ENCODE results near the gene G6PC2. TPM values are rescaled to one million over a fixed set of nuclear protein-coding genes. Genes with fewer than 3 reads are reported as not detected.

The G6PC2 gene
- total RNA-seq (ENCODE audit: unreplicated experiment) = not detected
- long read RNA-seq = 0 reads

- no peak within 1 kb of the TSS for H3K27ac Mint-ChIP-seq (ENCODE audit: unreplicated experiment)
- peaks cover 1% of the 10 kb centered on the region for H3K27me3 Mint-ChIP-seq (ENCODE audit: unreplicated experiment)
- no peaks in the 10 kb centered on the region for H3K36me3 Mint-ChIP-seq (ENCODE audit: low read depth, unreplicated experiment)
- TF ChIP-seq, protein P1, sequence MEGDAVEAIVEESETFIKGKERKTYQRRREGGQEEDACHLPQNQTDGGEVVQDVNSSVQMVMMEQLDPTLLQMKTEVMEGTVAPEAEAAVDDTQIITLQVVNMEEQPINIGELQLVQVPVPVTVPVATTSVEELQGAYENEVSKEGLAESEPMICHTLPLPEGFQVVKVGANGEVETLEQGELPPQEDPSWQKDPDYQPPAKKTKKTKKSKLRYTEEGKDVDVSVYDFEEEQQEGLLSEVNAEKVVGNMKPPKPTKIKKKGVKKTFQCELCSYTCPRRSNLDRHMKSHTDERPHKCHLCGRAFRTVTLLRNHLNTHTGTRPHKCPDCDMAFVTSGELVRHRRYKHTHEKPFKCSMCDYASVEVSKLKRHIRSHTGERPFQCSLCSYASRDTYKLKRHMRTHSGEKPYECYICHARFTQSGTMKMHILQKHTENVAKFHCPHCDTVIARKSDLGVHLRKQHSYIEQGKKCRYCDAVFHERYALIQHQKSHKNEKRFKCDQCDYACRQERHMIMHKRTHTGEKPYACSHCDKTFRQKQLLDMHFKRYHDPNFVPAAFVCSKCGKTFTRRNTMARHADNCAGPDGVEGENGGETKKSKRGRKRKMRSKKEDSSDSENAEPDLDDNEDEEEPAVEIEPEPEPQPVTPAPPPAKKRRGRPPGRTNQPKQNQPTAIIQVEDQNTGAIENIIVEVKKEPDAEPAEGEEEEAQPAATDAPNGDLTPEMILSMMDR (IDR thresholded peaks at IDR 0.05; ENCODE audit: unreplicated experiment) = no peak
- H3K4me3 Mint-ChIP-seq (ENCODE audit: unreplicated experiment) = no peak within 1 kb of the TSS
- no peaks in the 10 kb centered on the region for H3K9me3 Mint-ChIP-seq (ENCODE audit: unreplicated experiment)
- DNase-seq (ENCODE audit: low spot score) = no peak
- H3K4me1 Mint-ChIP-seq (ENCODE audit: unreplicated experiment) = no peaks in the 10 kb centered on the region
These were observed at the start of gene G6PC2 for GRCh38 chr2:168901003-168901402. Gene G6PC2, plus strand, starts transcription at chr2:168901291. Its CDS starts 41 bp downstream, at chr2:168901332.

GRCh38 chr2:168851674-168852320 is 49.3 kb upstream of the G6PC2 start:
- Mint-ChIP-seq H3K27ac (ENCODE audit: unreplicated experiment) (no peak overlapping the region), H3K27me3 (ENCODE audit: unreplicated experiment) (no peaks in the 10 kb centered on the region), H3K4me1 (ENCODE audit: unreplicated experiment) (peaks cover 5% of the 10 kb centered on the region), H3K36me3 (ENCODE audit: low read depth, unreplicated experiment) (no peaks in the 10 kb centered on the region), H3K9me3 (ENCODE audit: unreplicated experiment) (no peaks in the 10 kb centered on the region), H3K4me3 (ENCODE audit: unreplicated experiment) (no peak overlapping the region)
- no peak for DNase-seq (ENCODE audit: low spot score)
- TF ChIP-seq, protein P1 (IDR thresholded peaks at IDR 0.05; ENCODE audit: unreplicated experiment) = no peak

DNA sequence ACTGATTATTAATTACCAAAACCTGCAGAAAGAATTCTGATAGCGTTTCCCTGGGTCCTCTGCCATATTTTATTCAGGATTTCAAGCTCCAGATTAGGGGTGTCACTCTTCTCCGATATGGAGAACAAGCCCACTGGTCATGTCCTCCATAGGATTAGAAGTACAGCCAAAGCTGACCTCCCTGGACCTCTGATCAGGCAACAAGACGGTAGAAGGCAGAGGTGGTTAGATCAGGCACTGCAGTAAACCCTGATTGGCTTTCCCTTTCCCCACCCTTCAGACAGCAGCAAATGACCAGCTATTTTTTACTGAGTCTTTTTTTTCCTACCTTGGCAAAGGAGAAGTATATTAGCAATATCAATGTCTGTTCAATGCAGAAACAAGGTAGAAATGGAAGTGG is 48.6 kb upstream of the G6PC2 start:
- TF ChIP-seq, protein P1 (IDR thresholded peaks at IDR 0.05; ENCODE audit: unreplicated experiment) = no peak
- no peak overlapping the region for H3K4me3 Mint-ChIP-seq (ENCODE audit: unreplicated experiment)
- H3K9me3 Mint-ChIP-seq (ENCODE audit: unreplicated experiment) = no peaks in the 10 kb centered on the region
- no peak overlapping the region for H3K27ac Mint-ChIP-seq (ENCODE audit: unreplicated experiment)
- H3K27me3 Mint-ChIP-seq (ENCODE audit: unreplicated experiment) = no peaks in the 10 kb centered on the region
- no peaks in the 10 kb centered on the region for H3K36me3 Mint-ChIP-seq (ENCODE audit: low read depth, unreplicated experiment)
- no peak for DNase-seq (ENCODE audit: low spot score)
- H3K4me1 Mint-ChIP-seq (ENCODE audit: unreplicated experiment) = peaks cover 4% of the 10 kb centered on the region

DNA sequence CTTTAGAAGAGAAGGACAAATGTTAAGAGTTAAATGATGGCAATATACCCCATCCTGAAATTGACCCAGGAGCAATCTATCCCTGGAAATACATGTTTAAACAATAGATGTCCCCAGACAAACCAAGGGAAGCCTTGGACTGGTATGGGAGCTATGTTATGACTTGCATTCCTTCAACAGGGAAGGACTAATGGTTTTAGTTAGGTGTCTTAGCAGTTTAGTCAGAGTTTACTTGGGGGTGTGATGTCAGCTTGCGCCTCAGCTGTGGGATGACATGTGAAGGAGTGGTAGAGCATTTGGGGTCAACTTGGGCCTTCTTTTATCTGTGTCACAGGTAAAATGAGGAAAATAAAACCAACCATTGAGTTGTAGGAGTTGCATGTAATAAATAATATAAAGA is 47.6 kb upstream of the G6PC2 start:
- H3K27me3 Mint-ChIP-seq (ENCODE audit: unreplicated experiment) = no peaks in the 10 kb centered on the region
- DNase-seq (ENCODE audit: low spot score) = no peak
- H3K36me3 Mint-ChIP-seq (ENCODE audit: low read depth, unreplicated experiment) = no peaks in the 10 kb centered on the region
- H3K4me3 Mint-ChIP-seq (ENCODE audit: unreplicated experiment) = no peak overlapping the region
- TF ChIP-seq, protein P1 (IDR thresholded peaks at IDR 0.05; ENCODE audit: unreplicated experiment) = no peak
- H3K4me1 Mint-ChIP-seq (ENCODE audit: unreplicated experiment) = peaks cover 4% of the 10 kb centered on the region
- H3K9me3 Mint-ChIP-seq (ENCODE audit: unreplicated experiment) = no peaks in the 10 kb centered on the region
- no peak overlapping the region for H3K27ac Mint-ChIP-seq (ENCODE audit: unreplicated experiment)

GRCh38 chr2:168854651-168855050 is 46.4 kb upstream of the G6PC2 start:
- no peak for DNase-seq (ENCODE audit: low spot score)
- H3K27ac Mint-ChIP-seq (ENCODE audit: unreplicated experiment) = no peak overlapping the region
- H3K27me3 Mint-ChIP-seq (ENCODE audit: unreplicated experiment) = no peaks in the 10 kb centered on the region
- no peak overlapping the region for H3K4me3 Mint-ChIP-seq (ENCODE audit: unreplicated experiment)
- H3K36me3 Mint-ChIP-seq (ENCODE audit: low read depth, unreplicated experiment) = no peaks in the 10 kb centered on the region
- peaks cover 4% of the 10 kb centered on the region for H3K4me1 Mint-ChIP-seq (ENCODE audit: unreplicated experiment)
- TF ChIP-seq, protein P1 (IDR thresholded peaks at IDR 0.05; ENCODE audit: unreplicated experiment) = no peak
- no peaks in the 10 kb centered on the region for H3K9me3 Mint-ChIP-seq (ENCODE audit: unreplicated experiment)

All from endothelial cell (in vitro differentiated cells).